WERI-Rb-1 (cell line): Measurements from ENCODE around the gene WDFY2.

Source experiments
- DNase-seq: peaks from one replicate; pipeline ENCODE4 v3.0.0-alpha.2; 2020
- H3K27ac ChIP-seq: fragments of 250-450 bp; sonication (Bioruptor Pico); 2 replicates; pipeline ENCODE4 v1.5.1; 2020; ENCODE audit warnings: mild to moderate bottlenecking, moderate library complexity
- H3K27me3 ChIP-seq: fragments of 250-450 bp; sonication (Bioruptor Pico); 2 replicates; pipeline ENCODE4 v1.5.1; 2021; ENCODE audit warnings: mild to moderate bottlenecking, low read depth, moderate library complexity; ENCODE audit not compliant: insufficient read depth, severe bottlenecking
- H3K36me3 ChIP-seq: fragments of 250-450 bp; sonication (Bioruptor Pico); 2 replicates; pipeline ENCODE4 v1.5.1; 2020; ENCODE audit warnings: mild to moderate bottlenecking, moderate library complexity
- H3K4me3 ChIP-seq: 2 replicates; pipeline ENCODE4 v1.5.1; 2011; ENCODE audit warnings: low read depth, mild to moderate bottlenecking, control low read depth, low read length
- H3K9me3 ChIP-seq: fragments of 250-450 bp; sonication (Bioruptor Pico); 2 replicates; pipeline ENCODE4 v1.5.1; 2021; ENCODE audit warnings: mild to moderate bottlenecking, moderate library complexity; ENCODE audit not compliant: severe bottlenecking
- TF ChIP-seq, protein P1 (sequence below): IDR thresholded peaks from 2 replicates; pipeline ENCODE4 v1.5.1; 2011; ENCODE audit warnings: low read depth, mild to moderate bottlenecking, control low read depth, inconsistent platforms, low read length

The WDFY2 gene

DNA sequence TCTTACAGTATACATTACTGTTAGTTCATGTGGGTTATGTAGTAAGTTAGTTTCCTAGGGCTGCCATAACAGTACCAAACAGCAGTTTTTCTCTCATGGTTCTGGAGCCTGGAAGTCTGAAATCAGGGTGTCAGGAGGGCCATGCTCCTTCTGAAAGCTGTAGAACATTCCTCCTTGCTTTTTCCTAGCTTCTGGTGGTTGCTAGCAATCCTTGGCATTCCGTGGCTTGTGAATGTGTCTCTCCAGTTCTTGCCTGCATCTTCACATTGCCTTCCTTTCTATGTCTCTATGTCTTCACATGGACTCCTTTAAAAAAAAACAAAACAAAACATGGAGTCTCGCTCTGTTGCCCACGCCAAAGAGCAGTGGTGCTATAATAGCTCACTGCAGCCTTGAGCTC is 95.4 kb downstream of the WDFY2 start:
- Histone ChIP-seq H3K36me3 (no peaks in the 10 kb centered on the region), H3K27me3 (no peaks in the 10 kb centered on the region), H3K9me3 (no peaks in the 10 kb centered on the region), H3K4me3 (no peak overlapping the region), H3K27ac (no peak overlapping the region)
- TF ChIP-seq, protein P1, sequence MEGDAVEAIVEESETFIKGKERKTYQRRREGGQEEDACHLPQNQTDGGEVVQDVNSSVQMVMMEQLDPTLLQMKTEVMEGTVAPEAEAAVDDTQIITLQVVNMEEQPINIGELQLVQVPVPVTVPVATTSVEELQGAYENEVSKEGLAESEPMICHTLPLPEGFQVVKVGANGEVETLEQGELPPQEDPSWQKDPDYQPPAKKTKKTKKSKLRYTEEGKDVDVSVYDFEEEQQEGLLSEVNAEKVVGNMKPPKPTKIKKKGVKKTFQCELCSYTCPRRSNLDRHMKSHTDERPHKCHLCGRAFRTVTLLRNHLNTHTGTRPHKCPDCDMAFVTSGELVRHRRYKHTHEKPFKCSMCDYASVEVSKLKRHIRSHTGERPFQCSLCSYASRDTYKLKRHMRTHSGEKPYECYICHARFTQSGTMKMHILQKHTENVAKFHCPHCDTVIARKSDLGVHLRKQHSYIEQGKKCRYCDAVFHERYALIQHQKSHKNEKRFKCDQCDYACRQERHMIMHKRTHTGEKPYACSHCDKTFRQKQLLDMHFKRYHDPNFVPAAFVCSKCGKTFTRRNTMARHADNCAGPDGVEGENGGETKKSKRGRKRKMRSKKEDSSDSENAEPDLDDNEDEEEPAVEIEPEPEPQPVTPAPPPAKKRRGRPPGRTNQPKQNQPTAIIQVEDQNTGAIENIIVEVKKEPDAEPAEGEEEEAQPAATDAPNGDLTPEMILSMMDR, result no peak
- no peak for DNase-seq

DNA sequence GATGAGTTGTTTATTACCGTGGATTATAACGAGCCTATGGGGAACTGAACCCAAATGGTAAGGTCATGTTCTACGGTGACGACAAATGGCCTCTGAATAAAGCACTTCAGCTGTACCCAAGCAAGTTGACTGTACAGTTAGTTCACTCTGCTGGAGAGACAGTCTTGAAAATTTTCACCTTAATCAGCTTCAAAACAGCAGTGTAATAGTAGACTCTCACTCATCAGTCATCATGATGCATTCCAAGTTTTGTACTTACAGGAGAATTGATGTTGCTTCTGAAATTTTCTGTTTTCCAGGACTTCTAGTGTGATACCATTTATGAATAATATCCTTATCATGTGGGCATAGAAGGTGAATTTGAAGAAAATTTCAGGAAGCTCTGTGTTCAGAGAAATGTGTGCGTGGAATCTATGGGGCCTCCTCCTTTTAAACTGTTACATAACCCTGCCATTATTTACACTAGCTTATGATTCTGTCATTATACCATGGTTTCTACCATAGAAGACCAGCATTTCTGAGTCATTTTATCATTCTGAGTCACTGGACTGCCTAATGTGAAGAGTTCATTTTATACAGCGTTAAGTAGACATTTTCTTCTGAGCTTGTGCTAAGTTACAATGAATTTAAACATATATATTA is 96.9 kb downstream of the WDFY2 start:
- H3K27ac ChIP-seq, result no peak overlapping the region
- DNase-seq, result no peak
- TF ChIP-seq, protein P1, result no peak
- no peaks in the 10 kb centered on the region for H3K36me3 ChIP-seq
- no peak overlapping the region for H3K4me3 ChIP-seq
- no peaks in the 10 kb centered on the region for H3K27me3 ChIP-seq
- H3K9me3 ChIP-seq, result no peaks in the 10 kb centered on the region

DNA sequence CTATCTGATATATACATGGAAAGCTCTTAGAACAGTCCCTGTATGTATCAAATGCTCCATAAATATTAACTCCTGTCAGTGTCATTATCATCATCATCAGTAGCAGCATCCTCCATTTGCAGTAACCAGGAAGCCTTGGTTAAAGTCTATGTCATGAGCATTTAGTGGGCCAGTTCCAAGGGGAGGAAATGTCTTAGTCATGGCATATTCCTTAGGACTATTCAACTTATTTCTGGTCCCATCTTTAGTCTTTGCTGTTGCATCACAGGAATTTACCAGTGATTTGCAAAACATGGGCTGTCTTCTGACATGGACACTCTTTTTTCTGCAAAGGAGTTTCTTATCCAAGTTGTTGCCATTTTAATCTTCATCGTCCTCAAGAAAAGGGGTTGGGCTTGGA is 98.4 kb downstream of the WDFY2 start:
- TF ChIP-seq, protein P1, result no peak
- Histone ChIP-seq H3K27ac (no peak overlapping the region), H3K9me3 (no peaks in the 10 kb centered on the region), H3K4me3 (no peak overlapping the region), H3K27me3 (no peaks in the 10 kb centered on the region), H3K36me3 (no peaks in the 10 kb centered on the region)
- no peak for DNase-seq

DNA sequence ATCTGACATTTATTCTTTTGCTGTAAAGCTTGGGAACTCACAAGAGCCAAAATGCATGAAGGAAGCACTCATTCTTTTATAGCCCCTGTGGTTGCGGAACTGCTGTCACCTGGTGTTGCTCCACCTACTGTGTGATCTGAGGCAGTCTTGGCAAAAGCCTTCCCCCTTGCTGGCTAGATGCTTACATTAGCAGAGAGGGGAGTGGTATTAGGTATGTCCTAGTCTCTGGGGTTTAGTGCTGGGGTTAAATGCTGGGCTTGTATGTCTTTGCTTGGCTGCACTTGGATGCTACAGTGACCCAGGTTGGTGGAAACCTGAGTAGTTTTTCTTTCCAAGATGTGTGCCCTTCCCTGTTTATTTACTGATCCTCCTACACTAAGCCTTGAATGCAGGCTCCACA is 99.3 kb downstream of the WDFY2 start:
- Histone ChIP-seq H3K9me3 (no peaks in the 10 kb centered on the region), H3K27ac (no peak overlapping the region), H3K27me3 (no peaks in the 10 kb centered on the region), H3K36me3 (no peaks in the 10 kb centered on the region), H3K4me3 (no peak overlapping the region)
- TF ChIP-seq, protein P1, result no peak
- no peak for DNase-seq

DNA sequence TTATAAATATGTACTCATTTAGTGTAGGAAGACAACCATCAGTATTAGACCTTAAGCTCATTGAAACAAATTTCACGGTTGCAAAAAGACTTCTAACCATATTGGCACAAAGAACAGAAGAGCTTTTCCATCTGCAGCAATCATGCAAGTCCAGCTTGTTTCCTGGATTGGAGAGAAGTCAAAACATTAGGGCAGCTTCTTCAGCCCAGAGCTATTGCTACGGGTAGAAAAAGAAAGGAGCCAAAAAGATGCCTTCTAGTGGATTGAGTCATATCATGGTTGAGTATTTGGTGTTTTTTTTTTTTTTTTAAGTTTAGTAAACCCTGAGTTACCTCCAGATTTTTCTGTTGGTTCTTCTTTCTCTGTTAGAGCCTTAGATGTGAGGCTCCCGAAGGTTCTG is 99.8 kb downstream of the WDFY2 start:
- H3K27me3 ChIP-seq, result no peaks in the 10 kb centered on the region
- H3K4me3 ChIP-seq, result no peak overlapping the region
- no peak for DNase-seq
- TF ChIP-seq, protein P1, result no peak
- H3K36me3 ChIP-seq, result no peaks in the 10 kb centered on the region
- H3K27ac ChIP-seq, result no peak overlapping the region
- no peaks in the 10 kb centered on the region for H3K9me3 ChIP-seq

DNA sequence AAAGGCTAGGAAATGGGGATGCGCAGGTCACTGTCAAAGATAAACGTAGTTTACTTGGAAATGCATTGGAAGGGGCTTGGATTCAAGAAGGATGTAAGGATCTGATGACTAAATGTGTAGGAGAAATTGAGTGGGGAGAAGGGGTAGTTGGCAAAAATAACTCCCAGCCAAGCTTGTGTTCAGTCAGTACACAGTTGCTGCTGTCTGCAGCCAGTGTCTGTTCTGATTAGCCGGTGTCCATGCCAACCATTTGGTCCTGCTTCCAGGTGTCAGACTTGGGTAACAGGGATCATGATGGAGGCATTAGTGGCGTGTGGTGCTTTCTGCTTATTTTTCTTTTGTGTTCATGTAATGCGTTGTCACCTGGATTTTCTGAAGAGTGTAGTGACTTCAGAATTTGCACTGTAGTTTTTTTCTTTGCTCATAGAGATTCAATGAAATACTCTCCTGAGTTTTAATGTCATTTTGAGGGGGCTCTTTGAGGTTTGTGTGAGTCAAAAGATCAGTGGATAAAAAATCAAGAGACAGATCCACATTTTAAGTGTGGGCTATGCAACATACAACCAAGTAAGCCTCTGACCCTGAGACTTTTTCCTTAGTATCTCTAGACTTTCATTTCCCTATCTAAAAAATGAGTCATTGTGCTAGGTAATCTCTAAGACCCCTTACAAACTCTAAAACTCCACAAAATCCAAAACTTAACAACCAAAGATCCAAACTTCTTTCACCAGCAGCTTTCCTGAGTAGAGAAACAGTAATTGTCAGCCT is 103.9 kb downstream of the WDFY2 start:
- no peaks in the 10 kb centered on the region for H3K9me3 ChIP-seq
- H3K4me3 ChIP-seq, result no peak overlapping the region
- TF ChIP-seq, protein P1, result no peak
- no peak for DNase-seq
- no peaks in the 10 kb centered on the region for H3K36me3 ChIP-seq
- H3K27ac ChIP-seq, result no peak overlapping the region
- no peaks in the 10 kb centered on the region for H3K27me3 ChIP-seq
